ENCODE results near the gene RTL1. TPM values are rescaled to one million over a fixed set of nuclear protein-coding genes. Genes with fewer than 3 reads are reported as not detected.

Gene RTL1
- total RNA-seq, 2 donors from 2014 or later: not detected

DNA sequence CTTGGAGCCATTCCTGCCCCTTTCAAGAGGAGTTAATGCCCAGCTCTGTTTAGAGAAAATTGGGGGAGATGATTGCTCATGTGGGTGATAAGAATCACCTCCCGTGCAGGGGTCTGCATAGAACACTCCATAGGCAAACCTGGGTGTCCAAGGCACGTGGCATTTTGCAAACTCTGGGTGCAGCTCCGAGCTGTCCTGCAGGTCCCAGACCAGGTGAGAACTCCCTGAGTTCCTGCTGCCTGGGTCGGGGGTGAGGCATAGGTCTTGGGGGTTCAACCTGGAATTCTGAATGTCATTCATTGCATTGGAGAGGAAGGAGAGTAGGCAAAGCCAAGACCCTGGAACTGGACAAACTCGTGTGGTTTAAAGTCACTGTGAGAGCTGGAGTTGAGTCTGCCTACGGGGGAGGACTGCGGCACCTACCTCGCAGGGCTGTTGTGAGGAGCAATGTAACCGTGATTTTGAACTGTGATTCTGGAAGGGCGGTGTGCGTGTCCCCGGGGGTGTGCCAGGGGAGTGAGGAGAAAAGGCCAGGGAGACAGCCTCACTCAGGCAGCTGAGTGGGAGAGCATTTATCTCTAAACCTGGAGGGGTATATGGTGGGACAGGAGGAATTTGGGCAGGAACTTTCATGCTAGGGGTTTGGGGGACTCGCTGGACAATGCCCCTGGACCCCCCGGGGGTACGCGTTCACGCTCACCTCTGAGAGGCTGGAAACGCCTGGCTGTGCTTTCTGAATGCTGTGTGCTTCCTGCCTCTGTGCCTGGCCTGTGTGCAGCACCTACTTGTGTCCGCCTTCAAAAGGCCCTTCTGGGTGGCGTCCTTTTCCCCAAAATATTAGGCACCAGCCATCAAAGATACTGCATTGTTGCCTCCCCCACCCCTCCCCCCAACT lies 47.2 kb downstream of the RTL1 start:
- Histone ChIP-seq H3K4me1 (ENCODE audit: control insufficient read depth in 1 of 2, low read depth in 2 of 2) (no peaks in the 10 kb centered on the region), H3K9me3 (no peaks in the 10 kb centered on the region), H3K36me3 (no peaks in the 10 kb centered on the region), H3K27ac (no peak overlapping the region), H3K27me3 (replicated peaks; ENCODE audit: insufficient read depth) (no peaks in the 10 kb centered on the region), H3K4me3 (no peak overlapping the region)
- DNase-seq (ENCODE audit: low spot score): no peak
- ATAC-seq (ENCODE audit: insufficient number of reproducible peaks, low FRiP score, low read depth): no peak
- TF ChIP-seq CTCF (IDR thresholded peaks at IDR 0.05): no peak

DNA sequence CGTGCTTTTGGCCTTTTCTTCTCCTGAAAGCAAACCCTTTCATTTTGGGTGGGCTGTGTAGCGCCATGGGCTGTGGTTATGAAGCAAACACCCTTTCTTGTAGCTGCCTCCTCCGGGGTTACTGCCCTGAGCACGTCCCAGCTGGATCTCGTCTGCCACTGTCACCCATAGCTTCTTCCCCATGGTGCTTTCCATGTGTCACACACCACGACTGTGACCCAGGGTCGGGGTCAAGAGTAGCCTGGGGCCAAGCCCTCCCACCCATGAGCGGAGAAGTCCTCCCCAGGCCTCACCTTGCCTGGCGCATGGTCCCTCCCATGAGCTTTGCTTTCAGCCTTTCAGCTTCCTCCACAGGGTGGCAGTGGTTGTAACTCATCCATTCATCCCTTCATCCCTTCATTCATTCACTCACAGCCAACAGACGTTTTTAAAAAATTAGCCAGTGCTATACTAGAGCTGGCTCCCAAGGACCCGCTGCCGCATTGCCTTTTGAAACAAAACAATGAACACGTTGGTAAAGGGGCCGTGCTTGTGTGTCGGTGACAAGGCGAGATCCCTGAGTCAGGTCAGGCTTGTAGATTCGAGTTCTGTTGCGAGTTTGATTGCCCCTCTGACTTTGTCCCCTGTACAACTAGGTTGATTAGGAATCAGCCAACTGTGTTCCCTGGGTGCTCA lies 48.1 kb downstream of the RTL1 start:
- no peak for TF ChIP-seq CTCF (IDR thresholded peaks at IDR 0.05)
- Histone ChIP-seq H3K27me3 (replicated peaks; ENCODE audit: insufficient read depth) (no peaks in the 10 kb centered on the region), H3K36me3 (no peaks in the 10 kb centered on the region), H3K4me1 (ENCODE audit: control insufficient read depth in 1 of 2, low read depth in 2 of 2) (no peaks in the 10 kb centered on the region), H3K4me3 (no peak overlapping the region), H3K9me3 (no peaks in the 10 kb centered on the region), H3K27ac (no peak overlapping the region)
- ATAC-seq (ENCODE audit: insufficient number of reproducible peaks, low FRiP score, low read depth) (no peak), DNase-seq (ENCODE audit: low spot score) (no peak)

DNA sequence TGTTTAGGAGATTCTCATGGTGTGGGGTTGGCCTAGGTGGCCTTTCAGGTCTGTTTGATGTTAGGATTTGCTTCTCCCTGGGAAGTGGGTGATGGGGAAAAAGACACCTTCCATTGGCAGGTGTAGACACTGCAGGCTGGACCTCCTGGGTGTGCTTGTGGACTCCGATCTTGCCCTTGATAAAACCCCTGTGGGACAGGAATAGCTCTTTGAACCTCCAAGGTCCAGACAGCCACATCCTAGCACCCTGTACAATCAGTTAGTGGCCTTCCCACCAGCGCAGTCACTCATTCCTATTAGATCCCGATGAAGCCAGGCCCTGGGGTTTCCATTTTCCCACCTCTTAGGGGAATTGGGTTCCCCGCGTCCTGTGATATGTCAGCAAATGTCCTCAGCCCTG lies 49.1 kb downstream of the RTL1 start:
- H3K27me3 ChIP-seq (replicated peaks; ENCODE audit: insufficient read depth): no peaks in the 10 kb centered on the region
- DNase-seq (ENCODE audit: low spot score) (no peak), ATAC-seq (ENCODE audit: insufficient number of reproducible peaks, low FRiP score, low read depth) (no peak)
- no peaks in the 10 kb centered on the region for H3K36me3 ChIP-seq
- no peaks in the 10 kb centered on the region for H3K4me1 ChIP-seq (ENCODE audit: control insufficient read depth in 1 of 2, low read depth in 2 of 2)
- H3K9me3 ChIP-seq: no peaks in the 10 kb centered on the region
- no peak for TF ChIP-seq CTCF (IDR thresholded peaks at IDR 0.05)
- no peak overlapping the region for H3K27ac ChIP-seq
- H3K4me3 ChIP-seq: no peak overlapping the region

- Histone ChIP-seq H3K27me3 (replicated peaks; ENCODE audit: insufficient read depth) (no peaks in the 10 kb centered on the region), H3K9me3 (no peaks in the 10 kb centered on the region), H3K27ac (no peak overlapping the region), H3K4me1 (ENCODE audit: control insufficient read depth in 1 of 2, low read depth in 2 of 2) (no peaks in the 10 kb centered on the region), H3K4me3 (no peak overlapping the region), H3K36me3 (no peaks in the 10 kb centered on the region)
- no peak for TF ChIP-seq CTCF (IDR thresholded peaks at IDR 0.05)
- DNase-seq (ENCODE audit: low spot score) (no peak), ATAC-seq (ENCODE audit: insufficient number of reproducible peaks, low FRiP score, low read depth) (no peak)
These were observed 51.4 kb downstream of the RTL1 start for GRCh38 chr14:100851946-100852620.

DNA sequence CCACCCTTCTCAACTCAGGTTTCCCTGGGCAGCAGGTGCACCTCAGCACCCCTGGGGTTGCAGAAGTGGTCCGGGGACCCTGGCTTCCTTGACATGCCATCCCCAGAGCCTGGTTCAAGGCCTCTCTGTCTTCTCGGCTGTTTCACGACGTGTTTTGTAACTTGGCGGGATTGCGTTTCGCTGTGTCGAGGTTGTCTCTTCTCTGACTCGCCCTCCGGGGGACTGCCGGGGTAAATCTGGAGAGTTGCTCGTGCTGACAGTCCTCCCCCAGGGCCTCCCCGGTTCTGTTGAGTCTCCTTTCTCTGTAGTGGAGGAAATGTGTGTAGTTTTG lies 52.0 kb downstream of the RTL1 start:
- Histone ChIP-seq H3K36me3 (no peaks in the 10 kb centered on the region), H3K27me3 (replicated peaks; ENCODE audit: insufficient read depth) (no peaks in the 10 kb centered on the region), H3K9me3 (no peaks in the 10 kb centered on the region), H3K4me1 (ENCODE audit: control insufficient read depth in 1 of 2, low read depth in 2 of 2) (no peaks in the 10 kb centered on the region), H3K4me3 (no peak overlapping the region), H3K27ac (no peak overlapping the region)
- DNase-seq (ENCODE audit: low spot score): no peak
- ATAC-seq (ENCODE audit: insufficient number of reproducible peaks, low FRiP score, low read depth): no peak
- no peak for TF ChIP-seq CTCF (IDR thresholded peaks at IDR 0.05)

Data from thoracic aorta (tissue), 2 donors.